Skeletal muscle tissue (tissue), 4 donors: ENCODE measurements around the gene GP1BB. TPM values are rescaled to one million over a fixed set of nuclear protein-coding genes. Genes with fewer than 3 reads are reported as not detected.

ENCODE experiments used
- H3K27ac ChIP-seq: one replicate; pipeline ENCODE4 v1.7.0; 2013; ENCODE audit warnings: mild to moderate bottlenecking, low read depth, low read length, inconsistent platforms
- H3K27me3 ChIP-seq, 3 donors: one replicate each; pipeline ENCODE4 v1.7.0; 2013; ENCODE audit warnings: low read length in 3 of 3; ENCODE audit not compliant: control insufficient read depth in 3 of 3, insufficient read depth in 3 of 3
- H3K36me3 ChIP-seq, 3 donors: one replicate each; pipeline ENCODE4 v1.7.0; 2013; ENCODE audit warnings: low read length in 3 of 3; ENCODE audit not compliant: control insufficient read depth in 3 of 3, insufficient read depth in 3 of 3
- H3K4me1 ChIP-seq, 3 donors: one replicate each; pipeline ENCODE4 v1.7.0; 2013; ENCODE audit warnings: low read length in 3 of 3, mild to moderate bottlenecking in 3 of 3; ENCODE audit not compliant: control insufficient read depth in 3 of 3, insufficient read depth in 3 of 3
- H3K4me3 ChIP-seq, 3 donors: one replicate each; pipeline ENCODE4 v1.7.0; 2013; ENCODE audit warnings: low read length in 3 of 3
- H3K9ac ChIP-seq, 3 donors: one replicate each; pipeline ENCODE4 v1.7.0; 2013; ENCODE audit warnings: low read length in 3 of 3, mild to moderate bottlenecking in 3 of 3, moderate library complexity in 2 of 3, low read depth in 1 of 3
- H3K9me3 ChIP-seq, 3 donors: one replicate each; pipeline ENCODE4 v1.7.0; 2013; ENCODE audit warnings: low read length in 3 of 3; ENCODE audit not compliant: control insufficient read depth in 3 of 3
- total RNA-seq: library from RNA; depleted of rRNA; stranded (reverse); fragments of >200 nt; gene quantifications from one replicate; pipeline ENCODE4 v1.2.3, GENCODE V29; 2014
- donor health status: Osteomylitis.

GP1BB gene
- total RNA-seq, 1 donor from 2014 or later: 6.8 TPM

GRCh38 chr22:19772673-19773469 lies 49.5 kb downstream of the GP1BB start:
- Histone ChIP-seq H3K4me3 (no peak overlapping the region), H3K36me3 (peaks cover 2 to 5% (median 3%) of the 10 kb centered on the region in 3 donors), H3K4me1 (peaks cover 3 to 12% (median 6%) of the 10 kb centered on the region in 3 donors), H3K27me3 (peaks cover 3 to 14% (median 13%) of the 10 kb centered on the region in 3 donors), H3K27ac (no peak overlapping the region), H3K9me3 (no peaks in the 10 kb centered on the region), H3K9ac (no peak overlapping the region)

GRCh38 chr22:19773470-19774040 lies 50.2 kb downstream of the GP1BB start:
- H3K27me3 ChIP-seq: peaks cover 0 to 14% (median 10%) of the 10 kb centered on the region in 3 donors

More at GRCh38 chr22:19773470-19774040, 50.2 kb downstream of the GP1BB start:
- H3K36me3 ChIP-seq: peaks cover 0 to 3% (median 2%) of the 10 kb centered on the region in 3 donors
- H3K4me1 ChIP-seq: peaks cover under 1 to 6% (median under 1%) of the 10 kb centered on the region in 3 donors
- H3K4me3 ChIP-seq: no peak overlapping the region
- no peak overlapping the region for H3K9ac ChIP-seq
- H3K9me3 ChIP-seq: no peaks in the 10 kb centered on the region
- H3K27ac ChIP-seq: no peak overlapping the region

Other genes starting within 250 kb of the GP1BB start
- 37.1 TPM for gene UFD1, start 244.3 kb upstream of the GP1BB start, total RNA-seq
- gene CDC45, start 243.6 kb upstream of the GP1BB start, total RNA-seq: 3.1 TPM
- gene CLDN5, start 199.1 kb upstream of the GP1BB start, total RNA-seq: 84.0 TPM
- 28.7 TPM for gene SEPTIN5, start 9.0 kb upstream of the GP1BB start, total RNA-seq
- gene TBX1, start 37.2 kb downstream of the GP1BB start, total RNA-seq: 4.2 TPM
- 4.7 TPM for gene GNB1L, start 131.3 kb downstream of the GP1BB start, total RNA-seq
- gene RTL10, start 131.3 kb downstream of the GP1BB start, total RNA-seq: 9.4 TPM
- gene COMT, start 218.2 kb downstream of the GP1BB start, total RNA-seq: 25.6 TPM
- gene TXNRD2, start 218.3 kb downstream of the GP1BB start, total RNA-seq: 13.6 TPM